DND-41 (cell line): ENCODE measurements around the gene PLA2G2E.
A peak's percentile ranks its signal among the peaks of the same experiment; 100 is the strongest.

Experiments
- ATAC-seq: fragments of 200-7000 bp; cut with Tn5 transposase; 3 replicates; pipeline ENCODE4 v1.9.1; 2021; ENCODE audit warnings: low read depth; ENCODE audit not compliant: insufficient read depth
- DNase-seq: peaks from one replicate; pipeline ENCODE4 v3.0.0-alpha.2; 2020
- H2AFZ ChIP-seq: 2 replicates; pipeline ENCODE4 v1.6.0; 2012; ENCODE audit warnings: low read depth, low read length
- H3K27ac ChIP-seq: 2 replicates; pipeline ENCODE4 v1.5.1; 2012; ENCODE audit warnings: low read length, inconsistent platforms
- H3K27me3 ChIP-seq: fragments of 200-600 bp; sonication (generic); 2 replicates; pipeline ENCODE4 v1.6.0; 2012; ENCODE audit warnings: low read length, mild to moderate bottlenecking, inconsistent platforms; ENCODE audit not compliant: insufficient read depth, poor library complexity
- H3K36me3 ChIP-seq: 2 replicates; pipeline ENCODE4 v1.5.1; 2012; ENCODE audit warnings: low read length, inconsistent platforms; ENCODE audit not compliant: insufficient read depth
- H3K4me1 ChIP-seq: 2 replicates; pipeline ENCODE4 v1.5.1; 2012; ENCODE audit warnings: mild to moderate bottlenecking, low read length; ENCODE audit not compliant: insufficient read depth
- H3K4me2 ChIP-seq: 2 replicates; pipeline ENCODE4 v1.6.0; 2012; ENCODE audit warnings: mild to moderate bottlenecking, moderate library complexity, low read length, inconsistent platforms; ENCODE audit not compliant: insufficient read depth
- H3K4me3 ChIP-seq, 2 experiments: fragments of 200-600 bp in 1 of 2; shearing (Covaris generic) in 1 of 2; 2 replicates each; pipeline ENCODE4 v1.5.1; 2012 to 2016; ENCODE audit warnings: inconsistent platforms in 2 of 2, low read length in 2 of 2, mild to moderate bottlenecking in 2 of 2, low read depth in 1 of 2, moderate library complexity in 1 of 2
- H3K79me2 ChIP-seq: 2 replicates; pipeline ENCODE4 v1.6.0; 2012; ENCODE audit warnings: low read length, inconsistent platforms; ENCODE audit not compliant: insufficient read depth
- H3K9ac ChIP-seq: 2 replicates; pipeline ENCODE4 v1.6.0; 2012; ENCODE audit warnings: low read depth, mild to moderate bottlenecking, inconsistent platforms, low read length, moderate library complexity
- H3K9me3 ChIP-seq: 2 replicates; pipeline ENCODE4 v1.5.1; 2012; ENCODE audit warnings: low read length, moderate library complexity, mild to moderate bottlenecking, inconsistent platforms; ENCODE audit not compliant: insufficient read depth, severe bottlenecking
- H4K20me1 ChIP-seq: 2 replicates; pipeline ENCODE4 v1.6.0; 2012; ENCODE audit warnings: low read length; ENCODE audit not compliant: insufficient read depth
- EZH2 ChIP-seq: IDR thresholded peaks from 3 replicates; pipeline ENCODE4 v1.6.1; 2012; ENCODE audit warnings: borderline replicate concordance, low read depth, mild to moderate bottlenecking, moderate library complexity, low read length, inconsistent platforms; ENCODE audit not compliant: severe bottlenecking
- TF ChIP-seq, protein P1 (sequence below): IDR thresholded peaks from 2 replicates; pipeline ENCODE4 v1.5.1; 2012; ENCODE audit warnings: borderline replicate concordance, low read length, moderate library complexity, mild to moderate bottlenecking; ENCODE audit not compliant: poor library complexity, severe bottlenecking; ENCODE audit errors: extremely low read depth

PLA2G2E gene

DNA sequence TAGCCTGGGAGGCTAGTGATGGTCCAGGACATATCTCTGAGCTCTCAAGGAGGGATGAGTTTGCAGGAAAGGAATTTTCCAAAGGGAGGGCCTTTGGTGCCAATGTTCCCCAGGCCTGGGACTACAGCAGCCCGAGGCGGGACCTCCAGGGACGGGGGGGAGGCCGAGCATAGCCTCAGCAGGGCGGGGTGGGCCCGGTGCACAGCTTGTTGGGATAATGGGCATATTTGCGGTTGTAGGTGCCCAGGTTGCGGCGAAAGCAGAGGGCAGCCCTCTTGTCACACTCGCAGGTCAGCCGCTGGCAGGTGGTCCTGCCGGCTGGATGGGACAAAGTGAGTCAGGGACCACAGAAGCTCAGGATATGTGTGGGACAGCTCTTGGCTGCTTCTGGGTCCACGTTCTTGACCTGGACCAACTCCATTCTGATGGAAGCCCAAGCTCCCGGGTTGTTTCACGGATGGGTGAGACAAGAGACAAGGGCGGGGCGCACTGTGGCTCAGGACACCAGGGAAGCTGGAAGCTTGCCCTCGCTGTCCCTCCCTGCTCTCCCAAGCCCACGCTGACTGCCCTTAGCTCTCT is 3.2 kb downstream of the PLA2G2E start:
- H3K36me3 ChIP-seq: 0 out of 2 replicates have a peak, but pooled peaks cover 1% of the 10 kb centered on the region
- no peaks in the 10 kb centered on the region for H3K4me1 ChIP-seq
- no peak overlapping the region for H3K4me2 ChIP-seq
- H2AFZ ChIP-seq: no peak overlapping the region
- H3K9me3 ChIP-seq: no peaks in the 10 kb centered on the region
- H3K27ac ChIP-seq: no peak overlapping the region
- no peak overlapping the region for H3K4me3 ChIP-seq
- TF ChIP-seq, protein P1, sequence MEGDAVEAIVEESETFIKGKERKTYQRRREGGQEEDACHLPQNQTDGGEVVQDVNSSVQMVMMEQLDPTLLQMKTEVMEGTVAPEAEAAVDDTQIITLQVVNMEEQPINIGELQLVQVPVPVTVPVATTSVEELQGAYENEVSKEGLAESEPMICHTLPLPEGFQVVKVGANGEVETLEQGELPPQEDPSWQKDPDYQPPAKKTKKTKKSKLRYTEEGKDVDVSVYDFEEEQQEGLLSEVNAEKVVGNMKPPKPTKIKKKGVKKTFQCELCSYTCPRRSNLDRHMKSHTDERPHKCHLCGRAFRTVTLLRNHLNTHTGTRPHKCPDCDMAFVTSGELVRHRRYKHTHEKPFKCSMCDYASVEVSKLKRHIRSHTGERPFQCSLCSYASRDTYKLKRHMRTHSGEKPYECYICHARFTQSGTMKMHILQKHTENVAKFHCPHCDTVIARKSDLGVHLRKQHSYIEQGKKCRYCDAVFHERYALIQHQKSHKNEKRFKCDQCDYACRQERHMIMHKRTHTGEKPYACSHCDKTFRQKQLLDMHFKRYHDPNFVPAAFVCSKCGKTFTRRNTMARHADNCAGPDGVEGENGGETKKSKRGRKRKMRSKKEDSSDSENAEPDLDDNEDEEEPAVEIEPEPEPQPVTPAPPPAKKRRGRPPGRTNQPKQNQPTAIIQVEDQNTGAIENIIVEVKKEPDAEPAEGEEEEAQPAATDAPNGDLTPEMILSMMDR: no peak
- TF ChIP-seq EZH2: no peak
- ATAC-seq (no peak), DNase-seq (no peak)
- H3K9ac ChIP-seq: no peak overlapping the region
- H3K27me3 ChIP-seq: no peaks in the 10 kb centered on the region
- no peaks in the 10 kb centered on the region for H4K20me1 ChIP-seq
- no peaks in the 10 kb centered on the region for H3K79me2 ChIP-seq

DNA sequence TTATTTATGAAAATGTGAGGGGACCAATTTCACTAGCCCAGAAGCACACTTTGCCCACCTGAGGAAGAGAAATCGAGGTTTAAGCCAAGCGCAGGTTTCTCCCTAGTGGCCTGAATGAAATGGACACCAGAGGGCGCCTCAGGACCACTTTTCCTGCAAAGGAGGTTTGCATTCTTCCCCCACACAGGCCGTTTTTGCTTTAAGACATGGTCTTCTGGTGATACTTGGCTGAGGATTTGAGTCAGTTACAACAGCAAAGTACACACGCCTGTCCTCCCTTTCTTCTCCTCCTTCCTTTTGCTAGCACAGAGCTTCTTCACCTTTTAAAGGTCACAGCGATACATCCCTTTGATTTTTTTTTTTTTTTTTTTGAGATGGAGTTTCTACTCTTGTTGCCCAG is 5.4 kb downstream of the PLA2G2E start:
- peak; percentile 84 for ATAC-seq
- Histone ChIP-seq H3K4me2 (no peak overlapping the region), H3K9me3 (no peaks in the 10 kb centered on the region), H3K27me3 (no peaks in the 10 kb centered on the region), H3K4me3 (no peak overlapping the region), H3K9ac (no peak overlapping the region), H3K36me3 (peaks cover 23% of the 10 kb centered on the region), H4K20me1 (no peaks in the 10 kb centered on the region), H3K27ac (no peak overlapping the region), H3K4me1 (no peaks in the 10 kb centered on the region), H3K79me2 (no peaks in the 10 kb centered on the region), H2AFZ (no peak overlapping the region)
- TF ChIP-seq, protein P1: peak; percentile 92
- no peak for TF ChIP-seq EZH2
- peak; percentile 76 for DNase-seq

DNA sequence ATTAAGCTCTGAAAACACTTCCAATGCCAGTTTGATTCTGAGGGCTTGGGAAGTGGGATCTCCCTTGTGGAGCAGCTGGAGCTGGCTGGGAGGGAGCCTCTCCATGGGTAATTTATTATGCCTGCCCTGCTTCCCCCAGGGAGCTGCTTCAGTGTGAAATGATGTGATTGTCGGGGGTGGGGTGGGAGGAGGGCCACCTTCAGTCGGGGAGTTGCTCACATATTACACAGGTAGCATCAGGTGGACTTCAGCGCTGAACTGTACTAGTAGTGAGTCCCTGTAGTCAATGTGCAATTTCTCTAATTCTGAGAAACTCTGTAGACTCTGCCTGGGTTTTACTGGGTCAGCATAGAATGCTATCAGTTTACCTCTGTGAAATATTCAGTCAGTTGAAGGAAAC is 12.8 kb downstream of the PLA2G2E start:
- H3K79me2 ChIP-seq: no peaks in the 10 kb centered on the region
- no peak overlapping the region for H3K4me2 ChIP-seq
- H3K4me1 ChIP-seq: no peaks in the 10 kb centered on the region
- H3K9ac ChIP-seq: no peak overlapping the region
- TF ChIP-seq, protein P1: no peak
- TF ChIP-seq EZH2: no peak
- ATAC-seq (no peak), DNase-seq (no peak)
- peaks cover 8% of the 10 kb centered on the region; the same call in 1 of the 2 replicates for H4K20me1 ChIP-seq
- peaks cover 94% of the 10 kb centered on the region for H3K36me3 ChIP-seq
- H3K4me3 ChIP-seq: no peak overlapping the region
- H3K27ac ChIP-seq: no peak overlapping the region
- H3K9me3 ChIP-seq: no peaks in the 10 kb centered on the region
- H3K27me3 ChIP-seq: no peaks in the 10 kb centered on the region
- H2AFZ ChIP-seq: no peak overlapping the region
